HG02852 (cell line): Measurements from ENCODE around the gene HIPK2.
A peak's percentile ranks its signal among the peaks of the same experiment; 100 is the strongest.

ENCODE experiments used
- ATAC-seq: cut with Tn5 transposase; IDR thresholded peaks from one replicate; pipeline ENCODE4 v1.9.1; 2021; ENCODE audit warnings: mild to moderate bottlenecking, moderate library complexity; ENCODE audit not compliant: unreplicated experiment

The HIPK2 gene

DNA sequence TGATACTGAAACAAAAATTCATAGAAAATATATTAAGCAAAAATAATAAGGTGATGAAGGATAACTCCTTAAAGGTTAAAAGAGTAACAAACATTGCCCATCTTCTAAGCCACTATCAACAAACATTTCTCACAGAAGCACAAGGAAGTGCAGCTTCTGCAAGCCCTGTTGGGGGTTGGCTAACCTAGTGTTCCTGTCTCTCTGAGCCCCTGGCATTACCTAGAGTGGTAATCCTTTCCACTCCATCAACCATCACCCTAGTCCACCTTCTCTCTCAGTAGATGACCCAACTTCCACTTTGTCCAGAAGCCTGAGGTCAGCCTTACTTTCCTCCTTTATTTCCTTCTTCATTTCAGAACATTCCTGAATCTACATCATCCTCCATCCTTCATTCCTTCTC is 59.7 kb downstream of the HIPK2 start:
- ATAC-seq = no peak

DNA sequence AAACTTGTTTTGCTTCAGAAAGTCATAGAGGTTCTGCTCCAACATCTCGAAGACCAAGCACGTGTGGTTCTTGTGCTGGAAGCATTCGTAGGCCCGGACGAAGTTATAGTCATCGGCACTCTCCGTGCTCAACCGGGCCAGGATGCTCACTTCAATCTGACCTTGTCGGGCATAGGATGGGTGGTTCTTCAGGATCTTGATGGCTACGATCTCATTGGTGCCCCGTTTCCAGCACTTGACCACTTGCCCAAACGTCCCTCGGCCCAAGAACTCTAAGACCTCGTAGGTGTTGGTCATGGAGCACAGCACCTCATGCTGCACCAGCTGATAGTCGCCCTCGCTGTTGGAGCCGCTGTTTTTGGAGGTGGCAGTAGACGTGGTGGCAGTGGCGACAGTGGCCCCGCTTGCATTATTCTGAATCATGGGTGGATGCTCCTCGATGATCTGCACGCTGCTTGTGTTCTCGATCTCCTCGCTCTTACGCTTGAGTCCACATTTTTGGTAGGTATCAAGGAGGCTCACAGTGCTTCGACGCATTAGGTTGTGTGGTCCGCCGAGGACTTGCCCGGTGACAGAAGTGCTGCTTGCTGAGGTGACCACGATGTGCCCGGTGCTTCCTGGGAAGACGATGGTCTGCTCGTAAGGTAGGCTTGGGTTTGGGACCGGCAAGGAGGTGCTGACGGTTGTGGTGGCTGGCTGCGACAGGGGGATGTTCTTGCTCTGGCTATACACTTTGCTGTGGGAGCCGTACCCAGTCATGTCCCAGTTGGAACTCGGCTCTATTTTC is 61.4 kb downstream of the HIPK2 start:
- no peak for ATAC-seq

DNA sequence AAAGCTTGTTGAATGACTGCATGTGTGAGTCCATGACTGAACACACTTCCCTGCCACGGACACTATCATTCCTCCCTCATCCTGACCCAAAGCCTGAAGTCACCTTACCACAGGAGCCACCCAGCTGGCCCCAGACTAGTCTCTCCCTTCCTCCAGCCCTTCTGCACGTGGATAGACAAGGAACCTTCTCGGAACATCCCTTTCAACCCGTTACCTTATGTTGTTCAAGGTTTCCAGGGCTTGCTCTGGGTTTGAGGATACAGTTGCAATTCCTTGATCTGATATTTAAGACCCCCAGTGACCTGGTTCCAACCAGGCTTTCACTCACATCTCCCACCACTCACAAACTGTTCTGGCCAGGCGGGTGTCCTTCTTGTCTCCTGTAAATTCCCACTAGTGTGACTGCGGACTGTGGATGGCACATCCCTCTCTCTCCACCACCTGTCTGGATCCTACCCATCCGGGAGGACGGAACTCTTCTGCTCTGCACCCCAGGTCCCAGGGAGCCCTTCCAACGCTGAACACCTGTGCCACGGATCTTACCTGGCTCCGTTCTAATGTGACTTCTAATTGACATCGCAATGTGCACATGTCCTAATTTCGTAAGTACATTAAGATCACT is 62.5 kb downstream of the HIPK2 start:
- no peak for ATAC-seq

DNA sequence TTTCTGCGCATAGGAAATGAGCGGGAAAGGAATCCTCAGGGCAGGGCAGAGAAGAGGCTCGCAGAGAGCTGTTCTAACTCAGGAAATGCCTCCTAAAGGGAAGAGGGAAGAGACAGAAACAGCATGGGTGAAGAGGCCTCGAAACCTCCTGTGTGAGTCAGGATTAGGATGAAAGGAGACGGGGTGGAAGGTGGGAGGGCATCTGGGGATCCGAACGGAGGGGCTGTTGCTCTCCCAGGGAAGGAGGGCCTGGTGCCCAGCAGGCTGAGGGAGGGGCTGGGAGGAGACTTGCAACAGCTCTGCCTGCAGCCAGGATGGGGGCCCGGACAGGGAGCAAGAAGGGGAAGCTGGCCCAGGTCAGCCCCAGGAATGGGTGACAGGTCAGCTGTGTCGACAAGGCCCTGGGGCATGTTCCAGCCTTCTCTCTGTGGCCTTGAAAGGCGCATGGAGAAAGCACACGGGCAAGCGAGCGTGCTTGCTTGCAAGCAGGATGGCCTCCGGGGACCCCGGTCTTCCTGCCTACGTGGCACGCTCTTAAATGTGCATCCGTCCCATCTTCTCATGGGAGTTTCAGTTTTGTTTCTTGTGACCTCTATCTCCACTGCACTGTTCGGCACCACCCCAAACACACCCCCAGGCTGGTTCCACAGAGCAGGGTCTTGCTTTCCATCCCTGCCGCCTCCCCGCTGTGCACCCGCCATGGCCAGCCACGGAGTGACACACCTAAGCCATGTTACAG is 63.5 kb downstream of the HIPK2 start:
- ATAC-seq = peak; percentile 98

DNA sequence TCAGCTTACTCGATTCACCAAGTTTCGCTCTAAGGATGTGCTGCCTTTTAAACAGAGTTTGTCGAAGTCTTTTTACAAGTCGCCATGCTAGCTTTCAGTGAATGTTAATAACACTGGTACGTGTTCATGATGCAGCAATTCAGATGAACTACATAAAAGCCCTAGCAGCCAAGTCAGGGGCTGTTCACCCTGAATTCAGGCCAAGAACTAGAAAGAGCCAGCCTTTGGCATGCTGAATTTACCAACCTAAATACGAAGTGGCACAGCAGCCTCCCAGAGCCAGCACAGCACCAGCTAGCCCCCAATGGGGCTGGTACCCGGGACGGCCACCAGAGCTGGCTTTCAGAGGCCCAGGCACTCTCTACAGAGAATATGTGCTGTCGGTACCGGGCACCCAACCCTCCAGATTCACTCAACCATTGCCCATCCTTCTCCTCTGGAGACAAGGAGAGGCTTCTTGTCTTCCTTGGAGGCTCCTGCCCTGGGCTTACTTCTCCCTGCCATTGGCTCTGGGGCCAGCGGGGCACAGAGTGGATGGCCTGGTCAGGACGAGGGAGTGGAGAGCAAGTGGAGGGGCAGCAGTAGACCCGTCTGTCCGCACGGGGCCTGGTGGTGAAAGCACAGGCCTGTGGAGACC is 64.2 kb downstream of the HIPK2 start:
- no peak for ATAC-seq

DNA sequence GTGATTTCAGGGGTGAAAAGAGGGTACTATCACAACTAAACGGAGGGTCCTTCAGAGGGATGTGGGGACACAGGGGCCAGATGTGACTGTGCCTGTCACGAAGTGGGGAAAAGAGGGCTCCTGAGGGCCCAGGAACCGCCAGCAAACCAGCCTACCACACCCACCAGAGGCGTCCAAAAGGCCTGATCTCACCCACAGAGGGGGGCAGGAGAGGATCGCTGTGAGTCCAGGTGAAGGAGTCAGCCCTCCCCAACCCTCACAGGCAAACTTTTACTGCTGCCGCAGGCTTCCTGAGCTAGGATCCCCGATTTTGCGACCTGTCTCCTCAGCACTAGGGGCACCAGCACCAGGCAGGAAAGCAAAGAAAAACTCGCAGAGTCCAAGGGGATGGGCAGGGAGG is 64.7 kb downstream of the HIPK2 start:
- no peak for ATAC-seq

DNA sequence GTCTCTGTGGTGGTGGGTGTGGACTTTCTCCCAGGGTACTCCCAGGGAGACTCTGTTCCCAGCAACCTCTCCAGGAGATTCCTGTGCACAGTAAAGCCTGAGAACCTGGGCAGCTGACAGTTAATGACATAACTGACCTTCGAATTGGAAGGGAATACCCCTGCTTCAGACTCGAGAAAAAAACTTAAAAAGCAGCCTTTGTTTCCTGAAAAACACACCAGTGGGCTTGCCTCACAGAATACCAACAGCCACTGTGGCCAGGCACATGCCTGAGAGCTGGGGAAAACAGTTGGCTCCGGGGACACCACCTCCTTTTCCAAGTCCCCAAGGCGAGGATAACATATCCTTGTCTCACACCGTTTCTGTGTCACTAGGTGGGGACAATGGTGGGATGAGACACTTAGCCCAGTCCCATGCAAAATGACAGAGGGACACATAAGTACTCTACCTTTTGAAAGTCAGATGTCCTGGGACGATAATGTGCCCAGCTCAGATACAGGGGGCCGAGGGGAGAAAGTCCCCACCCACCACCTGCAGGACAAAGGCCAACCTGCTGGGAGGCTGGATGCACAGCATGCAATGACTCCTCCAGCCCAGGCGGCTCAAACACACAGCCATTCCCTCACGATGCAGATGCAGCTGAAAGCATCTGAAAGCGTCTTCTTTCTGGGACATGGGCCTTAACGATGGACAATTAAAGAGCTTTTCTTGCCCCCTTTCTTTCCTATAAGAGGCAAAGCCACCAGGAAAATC is 65.6 kb downstream of the HIPK2 start:
- ATAC-seq = no peak

DNA sequence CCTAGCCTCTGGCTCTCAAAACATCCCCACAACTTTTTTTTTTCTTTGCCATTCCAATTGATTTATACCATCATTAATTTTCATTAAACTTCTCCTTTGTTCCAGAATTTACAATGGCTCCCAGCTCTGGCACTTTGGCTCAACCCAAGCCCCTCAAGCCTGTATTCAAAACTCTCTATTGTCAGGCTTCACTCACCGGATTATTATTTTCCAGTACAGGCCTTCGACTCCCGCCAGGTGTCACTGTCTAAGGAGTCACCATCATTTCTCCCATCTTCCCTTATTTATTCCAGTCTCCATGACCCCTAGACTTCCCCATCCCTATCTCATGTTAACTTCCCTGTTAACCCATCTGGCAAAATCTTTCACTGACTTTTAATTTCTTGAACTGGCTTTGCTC is 67.8 kb downstream of the HIPK2 start:
- ATAC-seq = no peak

DNA sequence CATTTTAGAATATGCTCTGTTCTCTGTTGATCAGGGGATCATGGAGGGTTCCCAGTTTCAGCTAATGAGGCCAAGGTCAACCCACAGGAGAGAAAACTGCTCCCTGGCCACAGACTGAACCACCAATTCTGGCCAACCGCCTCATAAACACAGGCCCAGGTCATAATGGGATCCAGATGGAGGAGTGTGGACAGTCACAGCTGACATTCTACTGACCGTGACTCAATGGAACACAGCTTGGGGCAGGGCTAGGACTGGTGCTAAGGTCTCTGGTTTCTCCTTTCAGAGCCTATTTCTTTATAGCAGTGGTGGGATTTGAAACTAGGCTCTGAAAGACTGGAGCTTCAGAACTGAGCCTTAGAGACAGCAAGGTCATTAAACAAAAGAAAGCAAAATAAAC is 68.3 kb downstream of the HIPK2 start:
- no peak for ATAC-seq

DNA sequence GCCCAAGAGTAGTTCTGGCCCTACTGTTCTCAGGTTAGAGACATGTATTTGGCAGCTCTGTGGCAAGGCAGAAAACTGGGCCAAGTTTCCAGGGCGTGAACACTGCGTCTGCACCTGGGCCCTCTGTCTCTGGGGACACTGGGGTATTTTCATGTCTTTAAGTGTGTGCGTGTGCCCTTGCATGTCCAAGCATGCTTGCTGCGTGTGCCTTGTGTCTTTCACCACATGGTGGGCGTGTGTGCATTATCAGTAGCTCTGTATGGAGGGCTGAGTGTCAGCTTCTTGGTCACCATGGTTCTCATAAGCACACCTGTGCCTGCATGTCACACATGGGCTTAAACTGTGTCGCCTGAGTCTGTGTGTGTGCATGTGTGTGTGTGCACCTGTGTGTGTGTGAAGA is 69.3 kb downstream of the HIPK2 start:
- peak; percentile 68 for ATAC-seq

DNA sequence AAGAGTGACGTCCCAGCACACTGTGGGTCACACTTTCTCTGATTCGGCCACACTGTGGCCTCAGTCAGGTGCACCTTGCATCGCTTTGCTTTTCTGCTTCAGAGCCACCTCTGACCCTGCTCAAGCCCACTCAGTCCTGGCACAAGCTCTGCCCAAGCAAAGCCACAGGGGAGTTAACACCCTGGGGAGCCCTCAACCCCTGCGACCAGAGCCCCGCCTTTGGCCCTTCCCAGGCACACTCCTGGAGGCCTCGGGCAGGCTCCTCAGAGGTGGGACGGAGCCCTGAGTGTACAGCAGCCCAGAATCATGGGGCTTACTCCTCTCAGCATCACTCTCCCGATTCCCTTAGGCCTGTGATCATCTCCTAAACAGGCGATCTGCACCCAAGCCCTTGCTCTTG is 71.0 kb downstream of the HIPK2 start:
- ATAC-seq = no peak

DNA sequence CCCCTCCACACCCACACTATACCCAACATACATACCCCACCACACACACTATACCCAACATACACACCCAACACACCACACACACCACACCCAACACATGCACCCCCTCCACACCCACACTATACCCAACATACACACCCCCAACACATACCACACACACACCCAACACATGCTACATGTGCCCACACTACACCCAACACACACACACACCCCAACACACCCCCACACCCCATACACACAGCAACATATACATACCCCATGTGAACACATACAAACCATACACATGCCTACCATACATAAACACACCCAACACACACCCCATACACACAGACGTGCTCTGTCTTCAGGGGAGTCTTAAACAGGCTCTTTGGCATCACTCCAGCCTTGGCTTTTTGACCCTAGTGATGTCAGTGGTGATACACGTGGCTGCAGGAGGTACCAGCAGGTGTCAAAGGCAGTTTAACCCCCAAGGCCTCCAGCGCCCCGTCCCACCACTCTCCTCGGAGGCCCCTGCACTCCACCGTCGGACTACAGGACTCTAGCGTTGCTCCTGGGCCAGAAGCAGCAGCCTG is 73.4 kb downstream of the HIPK2 start:
- no peak for ATAC-seq

DNA sequence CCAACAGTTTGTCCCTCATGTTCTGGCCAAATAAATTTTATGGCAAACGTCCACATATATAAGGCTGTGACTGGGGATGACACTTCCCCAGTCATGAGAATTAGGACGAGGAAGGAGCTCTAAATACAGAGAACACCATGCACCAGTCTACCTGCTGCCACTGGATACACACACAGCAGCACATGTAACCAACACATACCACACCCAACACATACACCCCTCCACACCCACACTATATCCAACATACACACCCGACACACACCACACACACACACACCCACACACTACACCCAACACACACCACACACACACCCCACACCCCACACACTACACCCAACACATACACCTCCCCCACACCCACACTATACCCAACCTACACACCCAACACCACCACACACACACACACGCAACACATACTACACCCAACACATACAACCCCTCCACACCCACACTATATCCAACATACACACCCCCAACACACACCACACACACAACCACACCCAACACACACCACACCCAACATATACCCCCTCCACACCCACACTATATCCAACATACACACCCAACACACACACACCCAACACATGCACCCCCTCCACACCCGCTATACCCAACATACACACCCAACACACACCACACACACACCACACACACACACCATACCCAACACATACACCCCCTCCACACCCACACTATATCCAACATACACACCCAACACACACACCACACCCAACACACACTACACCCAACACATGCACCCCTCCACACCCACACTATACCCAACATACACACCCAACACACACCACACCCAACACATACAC is 74.1 kb downstream of the HIPK2 start:
- peak; percentile 23 for ATAC-seq

DNA sequence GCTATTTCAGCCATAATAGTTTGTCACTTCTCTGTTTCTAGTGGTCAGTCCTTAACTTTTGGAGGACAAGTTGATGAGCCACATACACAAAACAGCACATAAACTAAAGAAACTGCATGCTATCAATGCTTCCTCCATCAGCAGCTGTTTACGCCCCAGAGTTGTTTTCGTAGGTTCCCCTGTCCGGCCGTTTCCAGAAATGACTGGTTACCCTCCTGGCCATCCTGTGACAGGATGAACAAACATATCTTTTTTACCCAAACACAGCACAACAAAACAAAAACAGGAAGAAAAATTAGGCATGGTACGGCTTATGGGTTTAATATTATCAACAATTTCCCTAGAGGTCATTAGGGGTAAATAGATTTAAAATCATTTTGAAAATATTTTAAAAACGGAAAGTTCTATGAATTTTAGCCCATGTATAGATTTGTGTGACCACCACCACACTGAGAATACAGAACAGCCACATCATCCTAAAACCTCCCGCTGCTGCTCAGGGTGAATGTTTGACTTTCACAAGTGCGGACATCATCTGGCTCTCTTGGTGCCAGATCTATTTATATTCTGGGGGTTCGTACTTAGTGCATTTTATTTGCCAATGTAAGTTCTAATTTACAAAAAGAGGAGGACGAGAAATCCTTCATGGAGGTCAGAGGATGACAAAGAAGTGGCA is 74.8 kb downstream of the HIPK2 start:
- ATAC-seq = peak; percentile 77

DNA sequence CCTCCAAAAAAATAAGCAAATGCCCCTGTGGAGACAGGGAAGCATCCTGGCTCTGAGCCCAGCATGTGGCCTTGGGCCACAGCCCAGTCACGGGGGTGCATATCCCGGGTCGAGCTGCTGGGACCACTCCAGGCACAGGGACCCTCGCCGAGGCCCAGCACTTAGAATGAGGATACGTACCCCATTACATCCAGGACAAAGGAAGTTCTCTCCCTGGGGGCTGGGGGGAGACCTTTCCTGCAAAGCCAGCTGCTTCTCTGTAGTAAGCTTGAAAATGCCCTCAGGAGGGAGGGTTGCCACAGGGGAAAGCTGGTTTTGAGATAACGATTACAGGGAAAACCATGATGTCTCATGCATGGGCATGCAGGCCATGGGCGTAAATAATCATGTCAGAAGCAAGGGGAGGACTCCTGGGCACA is 75.5 kb downstream of the HIPK2 start:
- ATAC-seq = no peak

DNA sequence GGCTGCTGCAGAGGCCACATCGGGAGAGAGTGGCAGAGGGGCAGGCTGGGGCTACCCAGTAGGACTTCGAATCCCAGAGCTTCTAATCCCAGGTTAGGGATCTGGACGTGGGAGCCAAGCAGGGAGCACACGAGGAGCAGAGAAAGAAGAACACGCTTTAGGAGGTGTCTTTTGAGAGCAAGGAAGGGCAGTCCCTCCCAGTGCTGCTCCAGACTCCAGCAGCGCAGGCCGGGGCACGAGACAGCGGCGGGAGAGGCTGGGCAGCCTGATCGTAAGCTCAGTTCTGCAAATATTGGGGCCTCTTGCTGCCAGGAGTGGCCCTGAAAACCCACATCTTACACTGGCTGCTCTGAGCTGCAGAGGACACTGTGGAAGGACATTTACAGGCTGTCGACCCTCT is 75.9 kb downstream of the HIPK2 start:
- ATAC-seq = no peak

DNA sequence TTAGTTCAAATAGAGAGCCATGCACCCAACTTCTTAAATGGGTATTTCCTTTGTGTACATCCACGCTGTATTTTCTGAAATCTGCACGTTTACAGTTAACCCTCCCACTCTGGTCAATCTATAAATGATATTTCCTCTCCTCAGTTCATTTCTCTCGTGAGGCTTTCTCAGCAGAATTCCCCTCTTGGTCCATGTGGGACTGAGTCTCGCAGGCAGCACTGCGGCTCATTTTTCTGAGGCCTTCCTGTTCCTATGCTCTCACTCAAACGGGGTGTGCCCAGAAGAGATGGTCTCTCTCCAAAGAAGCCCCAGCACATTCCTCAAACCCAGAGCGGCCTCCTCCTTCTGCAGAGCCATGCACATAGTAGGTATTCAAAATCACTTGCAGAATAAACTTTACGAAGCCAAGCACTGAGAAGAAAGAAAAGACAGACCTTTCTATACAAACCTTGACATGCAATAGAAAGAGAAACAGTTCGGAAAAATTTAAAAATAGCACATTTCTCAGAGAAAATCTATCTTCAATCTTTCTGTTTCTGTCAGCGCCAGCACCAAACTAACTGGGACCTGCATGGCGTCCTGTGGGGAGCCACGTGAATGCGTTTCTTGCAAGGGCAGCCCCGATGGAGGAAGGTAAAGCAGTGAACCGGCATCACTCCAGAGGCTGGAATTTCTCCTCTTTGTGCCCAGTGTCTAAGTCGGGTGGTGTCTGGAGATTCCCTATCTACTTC is 77.1 kb downstream of the HIPK2 start:
- ATAC-seq = no peak
